H9 (cell line): Measurements from ENCODE around the gene DMBT1. TPM values are rescaled to one million over a fixed set of nuclear protein-coding genes. Genes with fewer than 3 reads are reported as not detected.
A peak's percentile ranks its signal among the peaks of the same experiment; 100 is the strongest.

Experiments used
- DNase-seq: peaks from one replicate; pipeline ENCODE4 v3.0.0-alpha.2; 2017
- H2AFZ ChIP-seq: one replicate; pipeline ENCODE4 v1.6.1; 2013; ENCODE audit warnings: mild to moderate bottlenecking, low read length, control low read depth, moderate library complexity
- H2AK5ac ChIP-seq: 2 replicates; pipeline ENCODE4 v1.6.1; 2013; ENCODE audit warnings: low read length, control low read depth, mixed read lengths; ENCODE audit not compliant: insufficient read length
- H2BK120ac ChIP-seq: one replicate; pipeline ENCODE4 v1.6.1; 2013; ENCODE audit warnings: low read depth, mild to moderate bottlenecking, low read length, control low read depth, inconsistent platforms; ENCODE audit not compliant: poor library complexity, severe bottlenecking
- H2BK12ac ChIP-seq: 2 replicates; pipeline ENCODE4 v1.6.1; 2013; ENCODE audit warnings: low read length, control low read depth, mixed read lengths, low read depth; ENCODE audit not compliant: insufficient read length
- H2BK15ac ChIP-seq: 2 replicates; pipeline ENCODE4 v1.6.1; 2013; ENCODE audit warnings: low read depth, low read length, control low read depth
- H2BK20ac ChIP-seq: one replicate; pipeline ENCODE4 v1.6.1; 2013; ENCODE audit warnings: low read depth, mild to moderate bottlenecking, low read length, control low read depth, inconsistent platforms; ENCODE audit not compliant: poor library complexity, severe bottlenecking
- H2BK5ac ChIP-seq: 2 replicates; pipeline ENCODE4 v1.6.1; 2013; ENCODE audit warnings: low read length, control low read depth, mixed read lengths; ENCODE audit not compliant: insufficient read length
- H3K14ac ChIP-seq: 2 replicates; pipeline ENCODE4 v1.6.1; 2013; ENCODE audit warnings: low read length, control low read depth; ENCODE audit not compliant: insufficient read depth
- H3K18ac ChIP-seq: 2 replicates; pipeline ENCODE4 v1.6.1; 2013; ENCODE audit warnings: low read depth, mild to moderate bottlenecking, mixed read lengths, low read length, control low read depth; ENCODE audit not compliant: insufficient read length
- H3K23ac ChIP-seq: 2 replicates; pipeline ENCODE4 v1.6.1; 2013; ENCODE audit warnings: low read length, control low read depth, mixed read lengths, low read depth; ENCODE audit not compliant: insufficient read length
- H3K23me2 ChIP-seq: 2 replicates; pipeline ENCODE4 v1.6.1; 2013; ENCODE audit warnings: low read depth, mild to moderate bottlenecking, mixed read lengths, low read length, control low read depth; ENCODE audit not compliant: insufficient read length, poor library complexity, severe bottlenecking
- H3K27ac ChIP-seq: 2 replicates; pipeline ENCODE4 v1.5.1; 2013; ENCODE audit warnings: low read length, control low read depth, mixed read lengths, low read depth; ENCODE audit not compliant: insufficient read length
- H3K27me3 ChIP-seq: 2 replicates; pipeline ENCODE4 v1.6.1; 2013; ENCODE audit warnings: low read length, control low read depth, inconsistent platforms; ENCODE audit not compliant: insufficient read depth
- H3K4ac ChIP-seq: 2 replicates; pipeline ENCODE4 v1.6.1; 2013; ENCODE audit warnings: low read depth, mild to moderate bottlenecking, control low read depth, inconsistent platforms, low read length, moderate library complexity
- H3K4me1 ChIP-seq: 2 replicates; pipeline ENCODE4 v1.6.1; 2013; ENCODE audit warnings: low read length, control low read depth, inconsistent platforms; ENCODE audit not compliant: insufficient read depth
- H3K4me2 ChIP-seq: 2 replicates; pipeline ENCODE4 v1.6.1; 2013; ENCODE audit warnings: low read length, control low read depth, mixed read lengths; ENCODE audit not compliant: insufficient read length, insufficient read depth
- H3K56ac ChIP-seq: 2 replicates; pipeline ENCODE4 v1.6.1; 2013; ENCODE audit warnings: low read depth, mild to moderate bottlenecking, mixed read lengths, low read length, control low read depth; ENCODE audit not compliant: insufficient read length
- H3K79me1 ChIP-seq: 2 replicates; pipeline ENCODE4 v1.6.1; 2013; ENCODE audit warnings: low read depth, mild to moderate bottlenecking, moderate library complexity, low read length, control low read depth, inconsistent platforms; ENCODE audit not compliant: insufficient read depth, poor library complexity, severe bottlenecking
- H3K79me2 ChIP-seq: 2 replicates; pipeline ENCODE4 v1.6.1; 2013; ENCODE audit warnings: low read length, control low read depth, inconsistent platforms; ENCODE audit not compliant: insufficient read depth
- H3K9ac ChIP-seq: 2 replicates; pipeline ENCODE4 v1.6.1; 2013; ENCODE audit warnings: low read length, control low read depth, mixed read lengths; ENCODE audit not compliant: insufficient read length; ENCODE audit errors: extremely low read depth
- H3K9me3 ChIP-seq: one replicate; pipeline ENCODE4 v1.6.1; 2013; ENCODE audit warnings: low read depth, low read length, inconsistent platforms; ENCODE audit not compliant: control insufficient read depth
- H3T11ph ChIP-seq: one replicate; pipeline ENCODE4 v1.6.1; 2013; ENCODE audit warnings: mild to moderate bottlenecking, low read length, control low read depth, inconsistent platforms
- H4K20me1 ChIP-seq: one replicate; pipeline ENCODE4 v1.6.1; 2013; ENCODE audit not compliant: control insufficient read depth, insufficient read length, insufficient read depth
- H4K5ac ChIP-seq: 2 replicates; pipeline ENCODE4 v1.6.1; 2013; ENCODE audit warnings: low read depth, mild to moderate bottlenecking, mixed read lengths, low read length, control low read depth; ENCODE audit not compliant: insufficient read length
- H4K8ac ChIP-seq: replicated peaks from 2 replicates; pipeline ENCODE4 v1.6.1; 2013; ENCODE audit warnings: low read length, control low read depth, mixed read lengths, low read depth; ENCODE audit not compliant: insufficient read length
- H4K91ac ChIP-seq: 2 replicates; pipeline ENCODE4 v1.6.1; 2013; ENCODE audit warnings: low read depth, mild to moderate bottlenecking, moderate library complexity, mixed read lengths, low read length, control low read depth; ENCODE audit not compliant: insufficient read length
- H3K27ac Mint-ChIP-seq, 3 experiments: 2 replicates in 2 of 3; 3 replicates in 1 of 3; pipeline ENCODE4 v1.8.0; 2020 to 2021; ENCODE audit warnings: mixed read lengths in 3 of 3, mild to moderate bottlenecking in 1 of 3, moderate library complexity in 1 of 3
- H3K27me3 Mint-ChIP-seq: 2 replicates; pipeline ENCODE4 v1.8.0; 2021; ENCODE audit warnings: low read depth, mild to moderate bottlenecking, moderate library complexity, mixed read lengths
- H3K36me3 Mint-ChIP-seq, 3 experiments: 2 replicates in 2 of 3; 3 replicates in 1 of 3; pipeline ENCODE4 v1.8.0; 2020 to 2021; ENCODE audit warnings: low read depth in 3 of 3, mixed read lengths in 3 of 3; ENCODE audit not compliant: insufficient read depth in 1 of 3
- H3K4me1 Mint-ChIP-seq, 2 experiments: 2 replicates each; pipeline ENCODE4 v1.8.0; 2020; ENCODE audit warnings: mixed read lengths in 2 of 2
- H3K4me3 Mint-ChIP-seq, 2 experiments: 2 replicates in 1 of 2; 3 replicates in 1 of 2; pipeline ENCODE4 v1.8.0; 2020 to 2021; ENCODE audit warnings: mild to moderate bottlenecking in 2 of 2, mixed read lengths in 2 of 2, moderate library complexity in 1 of 2
- H3K9me3 Mint-ChIP-seq, 2 experiments: 2 replicates in 1 of 2; 3 replicates in 1 of 2; pipeline ENCODE4 v1.8.0; 2020; ENCODE audit warnings: mild to moderate bottlenecking in 2 of 2, mixed read lengths in 2 of 2, moderate library complexity in 1 of 2
- CTCF ChIP-seq: fragments of 200-600 bp; sonication (generic); conservative IDR thresholded peaks from 3 replicates; pipeline ENCODE4 v1.8.0; 2021; ENCODE audit warnings: antibody characterized with exemption, mild to moderate bottlenecking
- WGBS: extraction: QIAGEN DNeasy Blood & Tissue Kit; methylation state at CpG from one replicate; pipeline ENCODE4 v1.1.7; 2013; ENCODE audit warnings: missing lambda C conversion rate, low lambda C conversion rate, mixed read lengths; ENCODE audit not compliant: insufficient read length; ENCODE audit errors: extremely low coverage; 5-methylcytosine and 5-hydroxymethylcytosine counted together
- total RNA-seq: library from RNA; stranded (reverse); gene quantifications from 2 replicates; pipeline ENCODE4 v1.2.1, GENCODE V29; 2021

DMBT1 gene
- total RNA-seq, 1 experiment from 2014 or later, result 0.04 TPM

- H3K4me3 Mint-ChIP-seq, result no peak overlapping the region
- no peak overlapping the region for H2BK12ac ChIP-seq
- DNase-seq, result peak; percentile 57
- 0 out of 3 replicates have a peak, but pooled peaks have one; percentile 17 for TF ChIP-seq CTCF
- no peak overlapping the region for H3K4me2 ChIP-seq
- H3K14ac ChIP-seq, result no peak overlapping the region
- peak overlapping the region in 1 of 3 experiments; percentile 13; a peak in 1 of 7 replicates for H3K27ac Mint-ChIP-seq
- H3K79me1 ChIP-seq, result no peaks in the 10 kb centered on the region
- H2BK5ac ChIP-seq, result no peak overlapping the region
- H3K9me3 ChIP-seq, result no peaks in the 10 kb centered on the region
- no peak overlapping the region for H3K56ac ChIP-seq
- H3K79me2 ChIP-seq, result no peaks in the 10 kb centered on the region
- H3K18ac ChIP-seq, result no peak overlapping the region
- no peak overlapping the region for H2AK5ac ChIP-seq
- H3K23ac ChIP-seq, result no peak overlapping the region
- H3K36me3 Mint-ChIP-seq, result no peaks in the 10 kb centered on the region; a peak in 1 of 7 replicates
- H3K9ac ChIP-seq, result no peak overlapping the region
- no peak overlapping the region for H3K27ac ChIP-seq
- no peaks in the 10 kb centered on the region for H4K20me1 ChIP-seq
- no peak overlapping the region for H2BK20ac ChIP-seq
- no CpG with 5 or more reads among the region's 9 CpGs for WGBS
- H3K27me3 ChIP-seq, result no peaks in the 10 kb centered on the region
- H3K27me3 Mint-ChIP-seq, result peaks cover 19% of the 10 kb centered on the region
- H2BK15ac ChIP-seq, result no peak overlapping the region
- H4K5ac ChIP-seq, result no peak overlapping the region
- H3K23me2 ChIP-seq, result no peaks in the 10 kb centered on the region
- H3K4ac ChIP-seq, result no peak overlapping the region
- no peak overlapping the region for H3T11ph ChIP-seq
- H2AFZ ChIP-seq, result no peak overlapping the region
- no peak overlapping the region for H4K8ac ChIP-seq
- H3K4me1 Mint-ChIP-seq, result peaks cover 31 to 33% of the 10 kb centered on the region in 2 experiments
- no peaks in the 10 kb centered on the region for H3K9me3 Mint-ChIP-seq
- H4K91ac ChIP-seq, result no peak overlapping the region
- H2BK120ac ChIP-seq, result no peak overlapping the region
- no peaks in the 10 kb centered on the region for H3K4me1 ChIP-seq
Observed at GRCh38 chr10:122557516-122557915, 3.0 kb upstream of the DMBT1 start.
